GM12878 (cell line): Measurements from ENCODE around the gene TDRD12. TPM values are rescaled to one million over a fixed set of nuclear protein-coding genes. Genes with fewer than 3 reads are reported as not detected.
"Not testable (repeated sequence)": the region's sequence is repeated elsewhere in the genome, so short reads cannot be mapped to it uniquely, and the experiment has no call there.

Source experiments
- ATAC-seq: fragments of 200-7000 bp; cut with Tn5 transposase; 3 replicates; pipeline ENCODE4 v1.9.1; 2020; ENCODE audit warnings: mild to moderate bottlenecking, moderate library complexity
- BruUV-seq: library from RNA; stranded (reverse); fragments of 400-500 nt; replicated peaks from 2 replicates; lab custom pipeline; 2021; lab: Mats Ljungman, UMichigan
- CTCF ChIA-PET: fragments of 300-600 bp; sonication (Branson Sonifier 250); formaldehyde crosslinking; extraction: SDS; loops from one replicate; lab custom pipeline; 2021; ENCODE audit warnings: inconsistent platforms; lab: Yijun Ruan, JAX
- POLR2A ChIA-PET: fragments of 350-600 bp; formaldehyde crosslinking; extraction: SDS; loops from one replicate; lab custom pipeline; 2021; ENCODE audit warnings: inconsistent platforms; lab: Charles Lee
- RAD21 ChIA-PET: fragments of 300-600 bp; sonication (Branson Sonifier 250); formaldehyde crosslinking; loops from one replicate; lab custom pipeline; 2023; ENCODE audit warnings: antibody characterized with exemption; ENCODE audit not compliant: unreplicated experiment; lab: Charles Lee
- SMC1A ChIA-PET: fragments of 300-600 bp; sonication (Branson Sonifier 250); formaldehyde crosslinking; loops from one replicate; lab custom pipeline; 2023; ENCODE audit not compliant: unreplicated experiment, uncharacterized antibody; lab: Charles Lee
- DNase-seq: peaks from one replicate; pipeline ENCODE4 v3.0.0-alpha.2; 2011; ENCODE audit warnings: low read depth, low spot score
- FAIRE-seq: peaks from 3 replicates; lab custom pipeline; 2011; peaks lifted over from hg19 to GRCh38; lab: Jason Lieb, UNC
- H2AFZ ChIP-seq: 2 replicates; pipeline ENCODE4 v1.6.0; 2011; ENCODE audit warnings: low read depth, low read length, control low read depth; ENCODE audit not compliant: control insufficient read depth
- H3K27ac ChIP-seq: 2 replicates; pipeline ENCODE4 v1.5.1; 2011; ENCODE audit warnings: control low read depth; ENCODE audit not compliant: control insufficient read depth, insufficient read depth
- H3K27me3 ChIP-seq, 2 experiments: replicated peaks in 1 of 2; 2 replicates each; pipeline versions ENCODE4 v1.6.0 to v1.6.1; 2011; ENCODE audit warnings: low read length in 1 of 2; ENCODE audit not compliant: control insufficient read depth in 2 of 2, insufficient read depth in 2 of 2
- H3K36me3 ChIP-seq, 2 experiments: 2 replicates each; pipeline ENCODE4 v1.5.1; 2011; ENCODE audit warnings: low read length in 1 of 2; ENCODE audit not compliant: control insufficient read depth in 2 of 2, insufficient read depth in 2 of 2
- H3K4me1 ChIP-seq: 2 replicates; pipeline ENCODE4 v1.6.1; 2011; ENCODE audit warnings: mild to moderate bottlenecking, low read length, moderate library complexity, mixed read lengths; ENCODE audit not compliant: control insufficient read depth, insufficient read depth
- H3K4me2 ChIP-seq: 2 replicates; pipeline ENCODE4 v1.6.0; 2011; ENCODE audit warnings: control low read depth; ENCODE audit not compliant: control insufficient read depth, insufficient read depth
- H3K4me3 ChIP-seq: fragments of 200-600 bp; sonication (generic); 2 replicates; pipeline ENCODE4 v1.5.1; 2016
- H3K79me2 ChIP-seq: 2 replicates; pipeline ENCODE4 v1.6.0; 2011; ENCODE audit warnings: low read length; ENCODE audit not compliant: control insufficient read depth, insufficient read depth
- H3K9ac ChIP-seq: 2 replicates; pipeline ENCODE4 v1.8.0; 2011; ENCODE audit warnings: low read length, control low read depth, mixed read lengths; ENCODE audit not compliant: control insufficient read depth, insufficient read depth
- H3K9me3 ChIP-seq: replicated peaks from 3 replicates; pipeline ENCODE4 v1.5.1; 2011; ENCODE audit warnings: mild to moderate bottlenecking, low read length; ENCODE audit not compliant: control insufficient read depth, insufficient read depth
- H4K20me1 ChIP-seq: 2 replicates; pipeline ENCODE4 v1.6.0; 2011; ENCODE audit not compliant: control insufficient read depth, insufficient read depth
- NFYB ChIP-seq: IDR thresholded peaks from 2 replicates; pipeline ENCODE4 v1.6.1; 2011; ENCODE audit warnings: low read depth, mild to moderate bottlenecking, low read length, improper control_type of control experiment, moderate library complexity; ENCODE audit not compliant: insufficient read depth
- NRF1 ChIP-seq: conservative IDR thresholded peaks from 2 replicates; pipeline ENCODE4 v1.6.1; 2011; ENCODE audit warnings: mild to moderate bottlenecking, low read depth, low read length, improper control_type of control experiment
- ZNF217 ChIP-seq: fragments of 450-650 bp; IDR thresholded peaks from 2 replicates; pipeline ENCODE4 v1.6.1; 2017; ENCODE audit warnings: antibody characterized with exemption, mild to moderate bottlenecking
- ZNF622 ChIP-seq: fragments of 450-650 bp; IDR thresholded peaks from 2 replicates; pipeline ENCODE4 v1.6.1; 2017; ENCODE audit warnings: mild to moderate bottlenecking, inconsistent platforms
- WGBS: methylation state at CpG from one replicate; pipeline ENCODE4 v1.1.6; 2016; ENCODE audit warnings: low lambda C conversion rate; ENCODE audit not compliant: insufficient replicate concordance, insufficient coverage; ENCODE audit errors: missing lambda C conversion rate; 5-methylcytosine and 5-hydroxymethylcytosine counted together
- in situ Hi-C: fragments of 300-500 bp; cut with MboI; formaldehyde crosslinking; loops from 9 replicates; pipeline ENCODE4 v1.14.3; 2018; ENCODE audit warnings: mixed read lengths
- intact Hi-C: fragments of 100-400 bp; cut with micrococcal nuclease; formaldehyde crosslinking; loops from one replicate; pipeline ENCODE4 v1.14.2; 2022; ENCODE audit not compliant: unreplicated experiment
- polyA plus RNA-seq, 11 experiments: library from polyadenylated mRNA; depleted of rRNA in 4 of 11; unstranded in 6 of 11; stranded (reverse) in 5 of 11; fragments of >200 nt; fragmentation: Nextera tagmentation in 4 of 11; fragmentation: Illumina TruSeq in 1 of 11; extraction: Ambion mirVana in 4 of 11; extraction: Trizol in 1 of 11; gene quantifications; 1 replicate in 1 of 11; 2 replicates in 10 of 11; pipeline versions ENCODE4 v1.2.1 to v1.2.3, GENCODE V29; 2011 to 2016; ENCODE audit warnings: inconsistent platforms in 2 of 11, missing spikeins in 2 of 11, low read depth in 1 of 11
- total RNA-seq, 4 experiments: library from RNA; depleted of rRNA in 3 of 4; stranded (reverse); fragments of >200 nt in 3 of 4; fragmentation: Illumina TruSeq in 1 of 4; extraction: Trizol in 1 of 4; gene quantifications; 2 replicates each; pipeline versions ENCODE4 v1.2.1 to v1.2.3, GENCODE V29; 2013 to 2021
- TF ChIP-seq, protein P1 (sequence below): IDR thresholded peaks from 2 replicates; pipeline ENCODE4 v1.6.1; 2012; ENCODE audit warnings: improper control_type of control experiment, low read depth, low read length; ENCODE audit not compliant: insufficient replicate concordance

The TDRD12 gene
- total and polyA plus RNA-seq, 10 of the 15 experiments (the other 5 are each of a cell fraction or from before 2014, with no cell fraction given), result 0.08 to 0.15 TPM; not detected in 8

DNA sequence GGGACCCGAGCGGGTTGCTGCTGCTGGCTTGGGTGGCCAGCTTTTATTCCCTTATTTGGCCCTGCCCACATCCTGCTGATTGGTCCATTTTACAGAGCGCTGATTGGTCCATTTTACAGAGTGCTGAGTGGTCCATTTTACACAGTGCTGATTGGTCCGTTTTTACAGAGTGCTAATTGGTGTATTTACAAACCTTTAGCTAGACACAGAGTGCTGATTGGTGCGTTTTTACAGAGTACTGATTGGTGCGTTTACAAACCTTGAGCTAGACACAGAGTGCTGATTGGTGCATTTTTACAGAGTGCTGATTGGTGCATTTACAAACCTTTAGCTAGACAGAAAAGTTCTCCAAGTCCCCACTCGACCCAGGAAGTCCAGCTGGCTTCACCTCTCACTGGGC, 19.4 kb upstream of the TDRD12 start:
- H2AFZ ChIP-seq, H3K9ac ChIP-seq, intact Hi-C loops, H3K27me3 ChIP-seq, FAIRE-seq, H3K4me2 ChIP-seq, POLR2A ChIA-PET, H3K4me3 ChIP-seq, ATAC-seq, H3K36me3 ChIP-seq, in situ Hi-C loops, RAD21 ChIA-PET, DNase-seq, BruUV-seq, H3K4me1 ChIP-seq, H3K27ac ChIP-seq, H4K20me1 ChIP-seq: not testable (repeated sequence)
- H3K9me3 ChIP-seq, result peaks cover 18% of the 10 kb centered on the region
- peak; percentile 69 for TF ChIP-seq NFYB
- ChIA-PET SMC1A (interaction anchor here (1.8 kb wide), 1 partner anchor 9 kb away, joined by 4 read pairs; the partner anchor contains the start of gene NUDT19), CTCF (interaction anchor here (1.0 kb wide), 1 partner anchor 9 kb away, joined by 3 read pairs; the partner anchor contains the start of gene NUDT19)
- 98% methylated on average over 7 of the region's 7 CpGs for WGBS
- H3K79me2 ChIP-seq, result peaks cover 17% of the 10 kb centered on the region

DNA sequence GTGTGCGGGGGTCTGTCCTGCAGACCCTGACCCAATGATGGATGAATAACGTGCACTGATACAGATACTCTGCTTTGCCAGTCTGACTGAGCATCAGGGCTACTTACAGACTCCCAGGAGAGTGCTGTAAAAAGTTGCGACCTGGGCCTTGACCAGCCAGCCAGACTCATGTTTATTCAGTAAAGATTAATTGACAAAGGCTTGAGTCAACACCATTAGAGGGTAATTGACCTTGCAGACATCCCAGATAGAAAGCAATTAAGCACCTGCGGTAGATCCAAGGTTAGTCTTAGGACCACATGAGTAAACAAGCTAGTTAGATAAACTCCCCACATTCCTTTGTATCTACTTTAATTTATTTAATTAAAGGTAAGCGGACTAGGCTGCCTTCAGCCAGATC, 17.6 kb upstream of the TDRD12 start:
- peaks cover 2 to 10% of the 10 kb centered on the region in 2 experiments for H3K36me3 ChIP-seq
- no peaks in the 10 kb centered on the region for H3K4me1 ChIP-seq
- peaks cover 10% of the 10 kb centered on the region for H3K79me2 ChIP-seq
- SMC1A ChIA-PET, result no interaction called here
- peaks cover 15% of the 10 kb centered on the region for H3K9me3 ChIP-seq
- H3K27me3 ChIP-seq, result no peaks in the 10 kb centered on the region
- no peak overlapping the region for H3K4me2 ChIP-seq
- BruUV-seq, result no TSS peak
- H4K20me1 ChIP-seq, result no peaks in the 10 kb centered on the region; the same call in 1 of the 2 replicates
- no peak overlapping the region for H3K27ac ChIP-seq
- no peak overlapping the region for H3K9ac ChIP-seq
- no peak overlapping the region for H2AFZ ChIP-seq
- POLR2A ChIA-PET, result no interaction called here
- RAD21 ChIA-PET, result no interaction called here
- FAIRE-seq, result no peak
- intact Hi-C loops (no loop called here), in situ Hi-C loops (no loop called here)
- H3K4me3 ChIP-seq, result no peak overlapping the region
- 98% methylated on average over 5 of the region's 5 CpGs for WGBS
- CTCF ChIA-PET, result no interaction called here
- no peak for ATAC-seq
- no peak for DNase-seq
- TF ChIP-seq NRF1 (no peak), ZNF622 (no peak), ZNF217 (no peak)
- TF ChIP-seq, protein P1, sequence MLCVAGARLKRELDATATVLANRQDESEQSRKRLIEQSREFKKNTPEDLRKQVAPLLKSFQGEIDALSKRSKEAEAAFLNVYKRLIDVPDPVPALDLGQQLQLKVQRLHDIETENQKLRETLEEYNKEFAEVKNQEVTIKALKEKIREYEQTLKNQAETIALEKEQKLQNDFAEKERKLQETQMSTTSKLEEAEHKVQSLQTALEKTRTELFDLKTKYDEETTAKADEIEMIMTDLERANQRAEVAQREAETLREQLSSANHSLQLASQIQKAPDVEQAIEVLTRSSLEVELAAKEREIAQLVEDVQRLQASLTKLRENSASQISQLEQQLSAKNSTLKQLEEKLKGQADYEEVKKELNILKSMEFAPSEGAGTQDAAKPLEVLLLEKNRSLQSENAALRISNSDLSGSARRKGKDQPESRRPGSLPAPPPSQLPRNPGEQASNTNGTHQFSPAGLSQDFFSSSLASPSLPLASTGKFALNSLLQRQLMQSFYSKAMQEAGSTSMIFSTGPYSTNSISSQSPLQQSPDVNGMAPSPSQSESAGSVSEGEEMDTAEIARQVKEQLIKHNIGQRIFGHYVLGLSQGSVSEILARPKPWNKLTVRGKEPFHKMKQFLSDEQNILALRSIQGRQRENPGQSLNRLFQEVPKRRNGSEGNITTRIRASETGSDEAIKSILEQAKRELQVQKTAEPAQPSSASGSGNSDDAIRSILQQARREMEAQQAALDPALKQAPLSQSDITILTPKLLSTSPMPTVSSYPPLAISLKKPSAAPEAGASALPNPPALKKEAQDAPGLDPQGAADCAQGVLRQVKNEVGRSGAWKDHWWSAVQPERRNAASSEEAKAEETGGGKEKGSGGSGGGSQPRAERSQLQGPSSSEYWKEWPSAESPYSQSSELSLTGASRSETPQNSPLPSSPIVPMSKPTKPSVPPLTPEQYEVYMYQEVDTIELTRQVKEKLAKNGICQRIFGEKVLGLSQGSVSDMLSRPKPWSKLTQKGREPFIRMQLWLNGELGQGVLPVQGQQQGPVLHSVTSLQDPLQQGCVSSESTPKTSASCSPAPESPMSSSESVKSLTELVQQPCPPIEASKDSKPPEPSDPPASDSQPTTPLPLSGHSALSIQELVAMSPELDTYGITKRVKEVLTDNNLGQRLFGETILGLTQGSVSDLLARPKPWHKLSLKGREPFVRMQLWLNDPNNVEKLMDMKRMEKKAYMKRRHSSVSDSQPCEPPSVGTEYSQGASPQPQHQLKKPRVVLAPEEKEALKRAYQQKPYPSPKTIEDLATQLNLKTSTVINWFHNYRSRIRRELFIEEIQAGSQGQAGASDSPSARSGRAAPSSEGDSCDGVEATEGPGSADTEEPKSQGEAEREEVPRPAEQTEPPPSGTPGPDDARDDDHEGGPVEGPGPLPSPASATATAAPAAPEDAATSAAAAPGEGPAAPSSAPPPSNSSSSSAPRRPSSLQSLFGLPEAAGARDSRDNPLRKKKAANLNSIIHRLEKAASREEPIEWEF, result no peak
